Kidney (tissue), 14 donors: Measurements from ENCODE around the gene TRIO. TPM values are rescaled to one million over a fixed set of nuclear protein-coding genes. Genes with fewer than 3 reads are reported as not detected.
A peak's percentile ranks its signal among the peaks of the same experiment; 100 is the strongest.

Source experiments
- DNase-seq, 5 donors: peaks; one replicate each; pipeline ENCODE4 v3.0.0-alpha.2; 2013 to 2020
- FAIRE-seq: peaks from 2 replicates; lab custom pipeline; 2012; peaks lifted over from hg19 to GRCh38; lab: Jason Lieb, UNC
- H3K27ac ChIP-seq, 2 donors: one replicate each; pipeline ENCODE4 v1.7.0; 2013; ENCODE audit warnings: low read depth in 2 of 2, low read length in 2 of 2, inconsistent platforms in 1 of 2
- H3K27me3 ChIP-seq: one replicate; pipeline ENCODE4 v1.7.1; 2013; ENCODE audit warnings: low read length, inconsistent platforms; ENCODE audit not compliant: control insufficient read depth, insufficient read depth
- H3K36me3 ChIP-seq, 3 donors: one replicate each; pipeline versions ENCODE4 v1.7.0 to v1.7.1; 2013; ENCODE audit warnings: low read length in 3 of 3, control low read depth in 1 of 3, inconsistent platforms in 1 of 3; ENCODE audit not compliant: insufficient read depth in 3 of 3, control insufficient read depth in 2 of 3
- H3K4me1 ChIP-seq, 3 donors: one replicate each; pipeline versions ENCODE4 v1.7.0 to v1.7.1; 2013; ENCODE audit warnings: low read length in 3 of 3, inconsistent platforms in 1 of 3, low read depth in 1 of 3; ENCODE audit not compliant: control insufficient read depth in 2 of 3, insufficient read depth in 2 of 3
- H3K4me3 ChIP-seq, 3 donors: one replicate each; pipeline versions ENCODE4 v1.7.0 to v1.8.1; 2013; ENCODE audit warnings: low read length in 3 of 3, control low read depth in 1 of 3, inconsistent platforms in 1 of 3
- H3K9ac ChIP-seq, 3 donors: one replicate each; pipeline versions ENCODE4 v1.7.0 to v1.7.1; 2013; ENCODE audit warnings: low read length in 3 of 3, control low read depth in 1 of 3, inconsistent platforms in 1 of 3
- H3K9me3 ChIP-seq, 3 donors: one replicate each; pipeline versions ENCODE4 v1.7.0 to v1.7.1; 2013; ENCODE audit warnings: low read length in 3 of 3, control low read depth in 1 of 3, inconsistent platforms in 1 of 3; ENCODE audit not compliant: control insufficient read depth in 2 of 3, insufficient read depth in 1 of 3
- intact Hi-C: fragments of 100-400 bp; cut with DNase I; formaldehyde crosslinking; loops from one replicate; pipeline ENCODE4 v1.11.1; 2022
- polyA plus RNA-seq: library from polyadenylated mRNA; stranded (reverse); fragments of 350-450 nt; fragmentation: Illumina TruSeq; extraction: RNeasy Lipid Tissue Mini Kit (QIAGEN cat#74804); gene quantifications from one replicate; pipeline ENCODE4 v1.2.3, GENCODE V29; 2014; ENCODE audit warnings: low read depth, low replicate concordance; ENCODE audit not compliant: insufficient read depth
- total RNA-seq: library from RNA; stranded (reverse); fragmentation: NEBNext Ultra II Directional; extraction: Animal tissue kit (Norgen Biotek cat#: 25700); gene quantifications from one replicate; pipeline ENCODE4 v1.2.1, GENCODE V29; 2021
- TF ChIP-seq, protein P1 (sequence below): IDR thresholded peaks from 3 replicates; pipeline ENCODE4 v1.5.1; 2012; ENCODE audit warnings: mild to moderate bottlenecking, moderate library complexity, borderline replicate concordance; ENCODE audit not compliant: insufficient read depth; ENCODE audit errors: extremely low read depth
- donor health status: control.
- donor health status: control.
- donor health status: control.
- donor health status: control.
- donor health status: control.
- donor health status: DM: yes; HTN: yes; CAD: no.
- donor health status: Normal renal cell carcinoma (clear cell type).

TRIO gene
- total and polyA plus RNA-seq, 2 donors from 2014 or later = 9.5 to 149 TPM

DNA sequence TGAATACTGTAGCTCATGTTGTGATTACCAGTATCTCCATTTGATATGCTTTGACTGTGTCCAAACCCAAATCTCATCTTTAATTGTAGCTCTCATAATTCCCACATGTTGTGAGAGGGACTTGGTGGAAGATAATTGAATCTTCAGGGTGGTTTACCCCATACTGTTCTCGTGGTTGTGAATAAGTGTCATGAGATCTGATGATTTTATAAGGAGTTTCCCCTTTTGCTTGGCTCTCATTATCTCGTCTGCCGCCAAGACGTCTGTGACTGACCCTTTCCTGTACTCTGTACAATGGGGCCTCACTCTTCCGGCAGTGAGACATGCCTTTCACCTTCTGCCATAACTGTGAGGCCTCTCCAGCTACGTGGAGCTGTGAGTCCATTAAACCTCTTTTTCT is 59.3 kb downstream of the TRIO start:
- no peak overlapping the region for H3K4me3 ChIP-seq

DNA sequence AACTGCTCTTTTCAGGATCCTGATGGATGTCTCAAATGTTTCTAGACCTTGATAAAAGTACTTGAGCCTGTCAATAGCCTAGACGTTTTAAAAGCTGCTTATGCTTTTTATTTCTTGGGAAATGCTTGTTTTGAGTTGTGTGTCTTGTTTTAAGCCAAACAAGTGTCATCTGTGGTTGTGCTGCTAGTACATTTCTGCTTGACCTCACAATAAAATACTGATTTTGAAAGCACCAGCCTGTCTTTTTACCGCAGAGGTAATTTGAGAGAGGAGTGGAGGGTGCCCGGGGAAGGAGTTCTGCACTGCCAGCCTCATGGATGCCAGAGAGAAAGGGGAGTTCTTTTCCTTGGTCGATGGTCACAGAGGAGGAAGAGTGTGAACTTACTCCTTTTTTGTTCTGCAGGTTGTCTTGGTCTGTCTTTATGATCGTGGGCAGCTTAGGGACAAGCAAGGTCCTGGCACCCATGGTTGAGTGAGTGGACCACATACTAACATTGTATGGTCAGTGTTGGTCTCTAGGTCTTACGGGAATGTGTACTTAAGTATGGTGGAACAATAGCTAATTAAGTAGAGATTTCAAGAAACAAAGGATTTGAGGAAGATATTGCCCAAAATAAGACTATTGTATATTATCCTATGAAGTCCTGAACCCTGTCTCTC is 61.0 kb downstream of the TRIO start:
- FAIRE-seq = no peak
- H3K9ac ChIP-seq = no peak overlapping the region
- H3K27me3 ChIP-seq = no peaks in the 10 kb centered on the region
- H3K36me3 ChIP-seq = no peaks in the 10 kb centered on the region
- intact Hi-C loops = no loop called here
- H3K27ac ChIP-seq = peak overlapping the region; percentile 48 to 68
- no peaks in the 10 kb centered on the region for H3K9me3 ChIP-seq
- DNase-seq = no peak
- peak overlapping the region in 1 of 3 donors; percentile 7 for H3K4me3 ChIP-seq
- TF ChIP-seq, protein P1, sequence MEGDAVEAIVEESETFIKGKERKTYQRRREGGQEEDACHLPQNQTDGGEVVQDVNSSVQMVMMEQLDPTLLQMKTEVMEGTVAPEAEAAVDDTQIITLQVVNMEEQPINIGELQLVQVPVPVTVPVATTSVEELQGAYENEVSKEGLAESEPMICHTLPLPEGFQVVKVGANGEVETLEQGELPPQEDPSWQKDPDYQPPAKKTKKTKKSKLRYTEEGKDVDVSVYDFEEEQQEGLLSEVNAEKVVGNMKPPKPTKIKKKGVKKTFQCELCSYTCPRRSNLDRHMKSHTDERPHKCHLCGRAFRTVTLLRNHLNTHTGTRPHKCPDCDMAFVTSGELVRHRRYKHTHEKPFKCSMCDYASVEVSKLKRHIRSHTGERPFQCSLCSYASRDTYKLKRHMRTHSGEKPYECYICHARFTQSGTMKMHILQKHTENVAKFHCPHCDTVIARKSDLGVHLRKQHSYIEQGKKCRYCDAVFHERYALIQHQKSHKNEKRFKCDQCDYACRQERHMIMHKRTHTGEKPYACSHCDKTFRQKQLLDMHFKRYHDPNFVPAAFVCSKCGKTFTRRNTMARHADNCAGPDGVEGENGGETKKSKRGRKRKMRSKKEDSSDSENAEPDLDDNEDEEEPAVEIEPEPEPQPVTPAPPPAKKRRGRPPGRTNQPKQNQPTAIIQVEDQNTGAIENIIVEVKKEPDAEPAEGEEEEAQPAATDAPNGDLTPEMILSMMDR = no peak
- peaks cover 4 to 11% (median 8%) of the 10 kb centered on the region in 3 donors for H3K4me1 ChIP-seq

More for the DNA sequence above, 59.3 kb downstream of the TRIO start:
- TF ChIP-seq, protein P1 = no peak
- intact Hi-C loops = no loop called here
- Histone ChIP-seq H3K9me3 (no peaks in the 10 kb centered on the region), H3K27me3 (no peaks in the 10 kb centered on the region), H3K36me3 (no peaks in the 10 kb centered on the region), H3K4me1 (peaks cover 4 to 11% (median 8%) of the 10 kb centered on the region in 3 donors), H3K27ac (no peak overlapping the region), H3K9ac (no peak overlapping the region)
- FAIRE-seq = no peak
- DNase-seq = no peak

DNA sequence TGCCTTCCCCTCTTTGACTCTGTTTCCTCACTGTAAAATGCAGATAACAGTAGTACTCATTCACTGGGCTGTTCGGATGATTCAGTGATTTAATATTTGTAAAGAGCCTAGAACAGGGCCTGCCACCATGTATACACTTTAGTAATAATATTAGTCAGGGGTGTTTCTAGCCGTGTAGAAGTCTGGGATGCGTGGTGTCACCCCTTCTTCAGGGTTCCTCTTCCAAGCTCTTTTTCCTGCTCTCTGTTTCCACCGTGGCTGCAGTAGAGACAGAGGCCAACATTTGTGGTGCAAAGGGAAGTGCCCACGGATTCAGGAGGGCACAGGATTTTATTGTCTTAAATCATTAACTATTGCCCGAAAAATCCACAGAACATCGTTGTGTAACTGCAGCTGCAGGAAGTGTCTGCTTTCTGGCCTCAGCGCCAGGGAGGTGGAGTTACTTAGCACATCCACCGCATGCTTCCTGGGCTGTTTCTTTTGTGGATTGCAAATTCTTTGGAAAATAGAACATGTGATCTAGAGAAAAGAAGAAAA is 61.7 kb downstream of the TRIO start:
- DNase-seq (peak in 3 of 5 donors; percentile 55 to 87 (median 69)), FAIRE-seq (no peak)
- Histone ChIP-seq H3K4me3 (peak overlapping the region in 1 of 3 donors; percentile 7), H3K4me1 (peaks cover 4 to 11% (median 8%) of the 10 kb centered on the region in 3 donors), H3K36me3 (no peaks in the 10 kb centered on the region), H3K9me3 (no peaks in the 10 kb centered on the region), H3K9ac (peak overlapping the region in 1 of 3 donors; percentile 14), H3K27me3 (no peaks in the 10 kb centered on the region), H3K27ac (peak overlapping the region; percentile 48 to 68)
- TF ChIP-seq, protein P1 = no peak
- intact Hi-C loops = no loop called here
